HEK293 (cell line): ENCODE measurements around the gene GPR84.

ENCODE experiments used
- YY1 ChIP-seq: fragments of 450-650 bp; formaldehyde crosslinking; IDR thresholded peaks from 2 replicates; pipeline ENCODE4 v1.5.1; 2018; ENCODE audit warnings: missing biosample characterization, missing genetic modification characterization
- ZNF24 ChIP-seq: fragments of 450-650 bp; formaldehyde crosslinking; IDR thresholded peaks from 2 replicates; pipeline ENCODE4 v1.5.1; 2016; ENCODE audit warnings: missing biosample characterization, missing genetic modification characterization
- TF ChIP-seq, protein P1 (sequence below): fragments of 450-650 bp; formaldehyde crosslinking; IDR thresholded peaks from 2 replicates; pipeline ENCODE4 v1.5.1; 2016; ENCODE audit warnings: missing biosample characterization, missing genetic modification characterization
- TF ChIP-seq, protein P2 (sequence below): fragments of 450-650 bp; formaldehyde crosslinking; IDR thresholded peaks from 2 replicates; pipeline ENCODE4 v1.5.1; 2016; ENCODE audit warnings: missing biosample characterization, missing genetic modification characterization
- TF ChIP-seq, protein P3 (sequence below): fragments of 450-650 bp; formaldehyde crosslinking; IDR thresholded peaks from 2 replicates; pipeline ENCODE4 v1.5.1; 2016; ENCODE audit warnings: missing biosample characterization, missing genetic modification characterization
- TF ChIP-seq, protein P4 (sequence below): fragments of 450-650 bp; formaldehyde crosslinking; IDR thresholded peaks from 2 replicates; pipeline ENCODE4 v1.5.1; 2016; ENCODE audit warnings: missing biosample characterization, missing genetic modification characterization, borderline replicate concordance

DNA sequence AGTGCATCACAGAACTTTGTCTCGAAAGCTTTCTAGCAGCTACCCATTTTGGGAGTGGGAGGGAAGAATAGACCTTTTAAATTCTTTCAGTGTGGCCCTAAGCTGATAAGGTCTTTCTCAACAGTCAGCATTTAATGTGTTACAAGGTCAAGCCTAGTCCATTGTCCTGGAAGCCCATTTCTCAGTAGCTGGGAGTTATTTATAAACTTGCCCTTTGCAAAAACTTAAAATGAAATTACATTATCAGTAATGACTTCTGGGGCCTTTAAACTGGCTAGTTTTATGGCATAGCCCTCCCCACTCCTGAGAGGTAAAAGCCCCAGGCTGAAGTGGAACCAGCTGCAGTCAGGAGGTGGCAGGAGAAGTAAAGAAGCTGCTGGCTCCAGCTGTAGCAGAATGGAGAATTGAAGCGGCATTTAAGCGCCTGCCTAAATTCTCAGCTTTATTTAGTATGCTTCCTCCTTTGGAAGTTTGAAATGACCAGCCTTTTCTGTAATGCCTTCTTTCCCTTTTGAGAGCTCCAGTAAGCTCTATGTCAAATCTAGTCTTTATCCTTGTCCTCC lies 26.9 kb downstream of the GPR84 start:
- TF ChIP-seq, protein P1, sequence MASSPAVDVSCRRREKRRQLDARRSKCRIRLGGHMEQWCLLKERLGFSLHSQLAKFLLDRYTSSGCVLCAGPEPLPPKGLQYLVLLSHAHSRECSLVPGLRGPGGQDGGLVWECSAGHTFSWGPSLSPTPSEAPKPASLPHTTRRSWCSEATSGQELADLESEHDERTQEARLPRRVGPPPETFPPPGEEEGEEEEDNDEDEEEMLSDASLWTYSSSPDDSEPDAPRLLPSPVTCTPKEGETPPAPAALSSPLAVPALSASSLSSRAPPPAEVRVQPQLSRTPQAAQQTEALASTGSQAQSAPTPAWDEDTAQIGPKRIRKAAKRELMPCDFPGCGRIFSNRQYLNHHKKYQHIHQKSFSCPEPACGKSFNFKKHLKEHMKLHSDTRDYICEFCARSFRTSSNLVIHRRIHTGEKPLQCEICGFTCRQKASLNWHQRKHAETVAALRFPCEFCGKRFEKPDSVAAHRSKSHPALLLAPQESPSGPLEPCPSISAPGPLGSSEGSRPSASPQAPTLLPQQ (tag by site-specific recombination): no peak
- TF ChIP-seq, protein P2, sequence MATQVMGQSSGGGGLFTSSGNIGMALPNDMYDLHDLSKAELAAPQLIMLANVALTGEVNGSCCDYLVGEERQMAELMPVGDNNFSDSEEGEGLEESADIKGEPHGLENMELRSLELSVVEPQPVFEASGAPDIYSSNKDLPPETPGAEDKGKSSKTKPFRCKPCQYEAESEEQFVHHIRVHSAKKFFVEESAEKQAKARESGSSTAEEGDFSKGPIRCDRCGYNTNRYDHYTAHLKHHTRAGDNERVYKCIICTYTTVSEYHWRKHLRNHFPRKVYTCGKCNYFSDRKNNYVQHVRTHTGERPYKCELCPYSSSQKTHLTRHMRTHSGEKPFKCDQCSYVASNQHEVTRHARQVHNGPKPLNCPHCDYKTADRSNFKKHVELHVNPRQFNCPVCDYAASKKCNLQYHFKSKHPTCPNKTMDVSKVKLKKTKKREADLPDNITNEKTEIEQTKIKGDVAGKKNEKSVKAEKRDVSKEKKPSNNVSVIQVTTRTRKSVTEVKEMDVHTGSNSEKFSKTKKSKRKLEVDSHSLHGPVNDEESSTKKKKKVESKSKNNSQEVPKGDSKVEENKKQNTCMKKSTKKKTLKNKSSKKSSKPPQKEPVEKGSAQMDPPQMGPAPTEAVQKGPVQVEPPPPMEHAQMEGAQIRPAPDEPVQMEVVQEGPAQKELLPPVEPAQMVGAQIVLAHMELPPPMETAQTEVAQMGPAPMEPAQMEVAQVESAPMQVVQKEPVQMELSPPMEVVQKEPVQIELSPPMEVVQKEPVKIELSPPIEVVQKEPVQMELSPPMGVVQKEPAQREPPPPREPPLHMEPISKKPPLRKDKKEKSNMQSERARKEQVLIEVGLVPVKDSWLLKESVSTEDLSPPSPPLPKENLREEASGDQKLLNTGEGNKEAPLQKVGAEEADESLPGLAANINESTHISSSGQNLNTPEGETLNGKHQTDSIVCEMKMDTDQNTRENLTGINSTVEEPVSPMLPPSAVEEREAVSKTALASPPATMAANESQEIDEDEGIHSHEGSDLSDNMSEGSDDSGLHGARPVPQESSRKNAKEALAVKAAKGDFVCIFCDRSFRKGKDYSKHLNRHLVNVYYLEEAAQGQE (tag by site-specific recombination): no peak
- no peak for TF ChIP-seq YY1 (tag by site-specific recombination)
- no peak for TF ChIP-seq ZNF24 (tag by site-specific recombination)
- TF ChIP-seq, protein P3, sequence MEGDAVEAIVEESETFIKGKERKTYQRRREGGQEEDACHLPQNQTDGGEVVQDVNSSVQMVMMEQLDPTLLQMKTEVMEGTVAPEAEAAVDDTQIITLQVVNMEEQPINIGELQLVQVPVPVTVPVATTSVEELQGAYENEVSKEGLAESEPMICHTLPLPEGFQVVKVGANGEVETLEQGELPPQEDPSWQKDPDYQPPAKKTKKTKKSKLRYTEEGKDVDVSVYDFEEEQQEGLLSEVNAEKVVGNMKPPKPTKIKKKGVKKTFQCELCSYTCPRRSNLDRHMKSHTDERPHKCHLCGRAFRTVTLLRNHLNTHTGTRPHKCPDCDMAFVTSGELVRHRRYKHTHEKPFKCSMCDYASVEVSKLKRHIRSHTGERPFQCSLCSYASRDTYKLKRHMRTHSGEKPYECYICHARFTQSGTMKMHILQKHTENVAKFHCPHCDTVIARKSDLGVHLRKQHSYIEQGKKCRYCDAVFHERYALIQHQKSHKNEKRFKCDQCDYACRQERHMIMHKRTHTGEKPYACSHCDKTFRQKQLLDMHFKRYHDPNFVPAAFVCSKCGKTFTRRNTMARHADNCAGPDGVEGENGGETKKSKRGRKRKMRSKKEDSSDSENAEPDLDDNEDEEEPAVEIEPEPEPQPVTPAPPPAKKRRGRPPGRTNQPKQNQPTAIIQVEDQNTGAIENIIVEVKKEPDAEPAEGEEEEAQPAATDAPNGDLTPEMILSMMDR: peak; percentile 33; the same call in 1 of the 2 replicates
- TF ChIP-seq, protein P4, sequence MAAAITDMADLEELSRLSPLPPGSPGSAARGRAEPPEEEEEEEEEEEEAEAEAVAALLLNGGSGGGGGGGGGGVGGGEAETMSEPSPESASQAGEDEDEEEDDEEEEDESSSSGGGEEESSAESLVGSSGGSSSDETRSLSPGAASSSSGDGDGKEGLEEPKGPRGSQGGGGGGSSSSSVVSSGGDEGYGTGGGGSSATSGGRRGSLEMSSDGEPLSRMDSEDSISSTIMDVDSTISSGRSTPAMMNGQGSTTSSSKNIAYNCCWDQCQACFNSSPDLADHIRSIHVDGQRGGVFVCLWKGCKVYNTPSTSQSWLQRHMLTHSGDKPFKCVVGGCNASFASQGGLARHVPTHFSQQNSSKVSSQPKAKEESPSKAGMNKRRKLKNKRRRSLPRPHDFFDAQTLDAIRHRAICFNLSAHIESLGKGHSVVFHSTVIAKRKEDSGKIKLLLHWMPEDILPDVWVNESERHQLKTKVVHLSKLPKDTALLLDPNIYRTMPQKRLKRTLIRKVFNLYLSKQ (tag by site-specific recombination): no peak
